Activated T-cell treated with anti-CD3 and anti-CD28 coated beads, Interleukin-2, amount 50 U/mL, for 4 hours (primary cell): ENCODE data around the gene MEOX1. TPM values are rescaled to one million over a fixed set of nuclear protein-coding genes. Genes with fewer than 3 reads are reported as not detected.
A peak's percentile ranks its signal among the peaks of the same experiment; 100 is the strongest.
"Not testable (repeated sequence)": the region's sequence is repeated elsewhere in the genome, so short reads cannot be mapped to it uniquely, and the experiment has no call there.

Experiments used
- ATAC-seq, 2 donors: fragments of 200-7000 bp; cut with Tn5 transposase; one replicate each; pipeline ENCODE4 v1.10.0; 2021
- DNase-seq: peaks from one replicate; pipeline ENCODE4 v3.0.0-alpha.2; 2020
- H3K27me3 Mint-ChIP-seq: one replicate; pipeline ENCODE4 v1.8.0; 2021; ENCODE audit warnings: low read depth, mixed read lengths
- H3K36me3 Mint-ChIP-seq: one replicate; pipeline ENCODE4 v1.8.0; 2022; ENCODE audit warnings: mixed read lengths; ENCODE audit not compliant: insufficient read depth
- H3K4me1 Mint-ChIP-seq: one replicate; pipeline ENCODE4 v1.8.0; 2021; ENCODE audit warnings: low read depth, mixed read lengths
- H3K4me3 Mint-ChIP-seq: one replicate; pipeline ENCODE4 v1.8.0; 2021; ENCODE audit warnings: mild to moderate bottlenecking, moderate library complexity, mixed read lengths
- H3K9me3 Mint-ChIP-seq: one replicate; pipeline ENCODE4 v1.8.0; 2021; ENCODE audit warnings: mixed read lengths
- total RNA-seq, 3 donors: library from RNA; stranded (reverse); gene quantifications; one replicate each; pipeline ENCODE4 v1.2.1, GENCODE V29; 2021

Gene MEOX1
- total RNA-seq, 3 donors from 2014 or later = 0.21 to 0.35 (median 0.24) TPM

- Mint-ChIP-seq H3K4me1 (no peaks in the 10 kb centered on the region), H3K27me3 (no peaks in the 10 kb centered on the region), H3K4me3 (no peak overlapping the region), H3K36me3 (no peaks in the 10 kb centered on the region), H3K9me3 (no peaks in the 10 kb centered on the region)
- no peak for ATAC-seq
- no peak for DNase-seq
These were observed 50.3 kb downstream of the MEOX1 start for GRCh38 chr17:43611230-43611969.

- no peaks in the 10 kb centered on the region for H3K27me3 Mint-ChIP-seq
- H3K4me3 Mint-ChIP-seq = no peak overlapping the region
- H3K4me1 Mint-ChIP-seq = no peaks in the 10 kb centered on the region
- DNase-seq = no peak
- no peak for ATAC-seq
- H3K9me3 Mint-ChIP-seq = no peaks in the 10 kb centered on the region
- H3K36me3 Mint-ChIP-seq = no peaks in the 10 kb centered on the region
These were observed 51.9 kb downstream of the MEOX1 start for GRCh38 chr17:43609613-43610385.

- Mint-ChIP-seq H3K9me3 (no peaks in the 10 kb centered on the region), H3K36me3 (no peaks in the 10 kb centered on the region), H3K27me3 (no peaks in the 10 kb centered on the region), H3K4me3 (no peak overlapping the region), H3K4me1 (no peaks in the 10 kb centered on the region)
- ATAC-seq = peak; percentile 96 to 98
- DNase-seq = no peak
These were observed 53.4 kb downstream of the MEOX1 start for GRCh38 chr17:43608313-43608712.

GRCh38 chr17:43604549-43604948 lies 57.2 kb downstream of the MEOX1 start:
- no peaks in the 10 kb centered on the region for H3K4me1 Mint-ChIP-seq
- ATAC-seq (no peak), DNase-seq (no peak)
- no peaks in the 10 kb centered on the region for H3K36me3 Mint-ChIP-seq
- H3K27me3 Mint-ChIP-seq = peaks cover 6% of the 10 kb centered on the region
- H3K9me3 Mint-ChIP-seq = no peaks in the 10 kb centered on the region
- H3K4me3 Mint-ChIP-seq = no peak overlapping the region

GRCh38 chr17:43603321-43603720 lies 58.4 kb downstream of the MEOX1 start:
- Mint-ChIP-seq H3K9me3 (no peaks in the 10 kb centered on the region), H3K36me3 (no peaks in the 10 kb centered on the region), H3K4me1 (no peaks in the 10 kb centered on the region), H3K27me3 (peaks cover 6% of the 10 kb centered on the region), H3K4me3 (no peak overlapping the region)
- DNase-seq (no peak), ATAC-seq (no peak)

GRCh38 chr17:43602556-43602955 lies 59.2 kb downstream of the MEOX1 start:
- not testable (repeated sequence) for H3K9me3 Mint-ChIP-seq, ATAC-seq, H3K27me3 Mint-ChIP-seq, H3K4me3 Mint-ChIP-seq, DNase-seq, H3K4me1 Mint-ChIP-seq, H3K36me3 Mint-ChIP-seq

GRCh38 chr17:43601280-43602039 lies 60.3 kb downstream of the MEOX1 start:
- ATAC-seq (no peak), DNase-seq (no peak)
- H3K9me3 Mint-ChIP-seq = no peaks in the 10 kb centered on the region
- H3K4me1 Mint-ChIP-seq = no peaks in the 10 kb centered on the region
- H3K4me3 Mint-ChIP-seq = no peak overlapping the region
- peaks cover 6% of the 10 kb centered on the region for H3K27me3 Mint-ChIP-seq
- H3K36me3 Mint-ChIP-seq = no peaks in the 10 kb centered on the region

GRCh38 chr17:43599835-43600234 lies 61.9 kb downstream of the MEOX1 start:
- no peaks in the 10 kb centered on the region for H3K4me1 Mint-ChIP-seq

GRCh38 chr17:43599046-43599395 lies 62.7 kb downstream of the MEOX1 start:
- H3K36me3 Mint-ChIP-seq = no peaks in the 10 kb centered on the region
- peaks cover 6% of the 10 kb centered on the region for H3K27me3 Mint-ChIP-seq
- H3K4me3 Mint-ChIP-seq = no peak overlapping the region
- no peaks in the 10 kb centered on the region for H3K4me1 Mint-ChIP-seq
- no peaks in the 10 kb centered on the region for H3K9me3 Mint-ChIP-seq
- DNase-seq = no peak
- no peak for ATAC-seq

More at GRCh38 chr17:43599835-43600234, 61.9 kb downstream of the MEOX1 start:
- DNase-seq (no peak), ATAC-seq (no peak)
- Mint-ChIP-seq H3K9me3 (no peaks in the 10 kb centered on the region), H3K27me3 (peaks cover 6% of the 10 kb centered on the region), H3K36me3 (no peaks in the 10 kb centered on the region), H3K4me3 (no peak overlapping the region)

- DNase-seq (no peak), ATAC-seq (no peak)
- Mint-ChIP-seq H3K4me1 (no peaks in the 10 kb centered on the region), H3K9me3 (no peaks in the 10 kb centered on the region), H3K4me3 (no peak overlapping the region), H3K36me3 (no peaks in the 10 kb centered on the region), H3K27me3 (peaks cover 6% of the 10 kb centered on the region)
These were observed 63.2 kb downstream of the MEOX1 start for GRCh38 chr17:43598357-43599045.

- ATAC-seq (no peak), DNase-seq (no peak)
- H3K4me1 Mint-ChIP-seq = no peaks in the 10 kb centered on the region
- no peak overlapping the region for H3K4me3 Mint-ChIP-seq
- H3K27me3 Mint-ChIP-seq = peaks cover 3% of the 10 kb centered on the region
- no peaks in the 10 kb centered on the region for H3K9me3 Mint-ChIP-seq
- H3K36me3 Mint-ChIP-seq = no peaks in the 10 kb centered on the region
These were observed 63.9 kb downstream of the MEOX1 start for GRCh38 chr17:43597624-43598356.

GRCh38 chr17:43595466-43595865 lies 66.3 kb downstream of the MEOX1 start:
- Mint-ChIP-seq H3K9me3 (no peaks in the 10 kb centered on the region), H3K27me3 (no peaks in the 10 kb centered on the region), H3K4me3 (no peak overlapping the region), H3K4me1 (no peaks in the 10 kb centered on the region), H3K36me3 (no peaks in the 10 kb centered on the region)
- no peak for DNase-seq
- ATAC-seq = no peak

- Mint-ChIP-seq H3K4me3 (no peak overlapping the region), H3K27me3 (no peaks in the 10 kb centered on the region), H3K9me3 (no peaks in the 10 kb centered on the region), H3K4me1 (no peaks in the 10 kb centered on the region), H3K36me3 (no peaks in the 10 kb centered on the region)
- ATAC-seq = no peak
- no peak for DNase-seq
These were observed 69.8 kb downstream of the MEOX1 start for GRCh38 chr17:43591779-43592562.
